ENCODE data around the gene OR11A1.

DNA sequence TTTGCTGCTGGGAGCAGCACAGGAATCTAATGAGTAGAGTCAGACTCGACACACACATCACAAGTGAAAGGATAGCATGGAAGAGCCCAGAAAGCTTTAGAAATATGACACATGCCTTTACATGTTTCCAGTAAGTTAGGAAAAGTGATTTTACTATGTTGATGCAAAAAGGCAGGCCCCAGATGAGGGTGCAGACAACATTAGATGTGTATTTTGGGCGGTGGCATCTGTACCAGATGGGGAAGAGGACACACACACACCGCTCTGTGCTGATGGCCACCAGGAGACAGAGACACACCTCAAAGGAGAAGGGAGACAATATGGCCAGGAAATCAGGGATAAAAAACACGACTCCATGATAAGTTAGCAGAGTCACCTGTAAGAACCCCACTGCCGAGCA, 30.3 kb upstream of the OR11A1 start:
- TF ChIP-seq, protein P1, sequence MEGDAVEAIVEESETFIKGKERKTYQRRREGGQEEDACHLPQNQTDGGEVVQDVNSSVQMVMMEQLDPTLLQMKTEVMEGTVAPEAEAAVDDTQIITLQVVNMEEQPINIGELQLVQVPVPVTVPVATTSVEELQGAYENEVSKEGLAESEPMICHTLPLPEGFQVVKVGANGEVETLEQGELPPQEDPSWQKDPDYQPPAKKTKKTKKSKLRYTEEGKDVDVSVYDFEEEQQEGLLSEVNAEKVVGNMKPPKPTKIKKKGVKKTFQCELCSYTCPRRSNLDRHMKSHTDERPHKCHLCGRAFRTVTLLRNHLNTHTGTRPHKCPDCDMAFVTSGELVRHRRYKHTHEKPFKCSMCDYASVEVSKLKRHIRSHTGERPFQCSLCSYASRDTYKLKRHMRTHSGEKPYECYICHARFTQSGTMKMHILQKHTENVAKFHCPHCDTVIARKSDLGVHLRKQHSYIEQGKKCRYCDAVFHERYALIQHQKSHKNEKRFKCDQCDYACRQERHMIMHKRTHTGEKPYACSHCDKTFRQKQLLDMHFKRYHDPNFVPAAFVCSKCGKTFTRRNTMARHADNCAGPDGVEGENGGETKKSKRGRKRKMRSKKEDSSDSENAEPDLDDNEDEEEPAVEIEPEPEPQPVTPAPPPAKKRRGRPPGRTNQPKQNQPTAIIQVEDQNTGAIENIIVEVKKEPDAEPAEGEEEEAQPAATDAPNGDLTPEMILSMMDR (IDR thresholded peaks at IDR 0.05): no peak
- TF ChIP-seq POLR2A (IDR thresholded peaks at IDR 0.05): no peak

Data from thyroid gland (tissue), 4 donors.